Activated naive CD8-positive, alpha-beta T cell (primary cell): ENCODE data around the gene ESPNL.

Experiments
- H3K27ac Mint-ChIP-seq: one replicate; pipeline ENCODE4 v1.8.0; 2021; ENCODE audit warnings: mixed read lengths
- H3K27me3 Mint-ChIP-seq: one replicate; pipeline ENCODE4 v1.8.0; 2021; ENCODE audit warnings: mixed read lengths
- H3K36me3 Mint-ChIP-seq: one replicate; pipeline ENCODE4 v1.8.0; 2021; ENCODE audit warnings: mixed read lengths
- H3K4me1 Mint-ChIP-seq: one replicate; pipeline ENCODE4 v1.8.0; 2021; ENCODE audit warnings: low read depth, mixed read lengths
- H3K4me3 Mint-ChIP-seq: one replicate; pipeline ENCODE4 v1.8.0; 2021; ENCODE audit warnings: mild to moderate bottlenecking, mixed read lengths
- H3K9me3 Mint-ChIP-seq: one replicate; pipeline ENCODE4 v1.8.0; 2021; ENCODE audit warnings: low read depth, mixed read lengths

The ESPNL gene

DNA sequence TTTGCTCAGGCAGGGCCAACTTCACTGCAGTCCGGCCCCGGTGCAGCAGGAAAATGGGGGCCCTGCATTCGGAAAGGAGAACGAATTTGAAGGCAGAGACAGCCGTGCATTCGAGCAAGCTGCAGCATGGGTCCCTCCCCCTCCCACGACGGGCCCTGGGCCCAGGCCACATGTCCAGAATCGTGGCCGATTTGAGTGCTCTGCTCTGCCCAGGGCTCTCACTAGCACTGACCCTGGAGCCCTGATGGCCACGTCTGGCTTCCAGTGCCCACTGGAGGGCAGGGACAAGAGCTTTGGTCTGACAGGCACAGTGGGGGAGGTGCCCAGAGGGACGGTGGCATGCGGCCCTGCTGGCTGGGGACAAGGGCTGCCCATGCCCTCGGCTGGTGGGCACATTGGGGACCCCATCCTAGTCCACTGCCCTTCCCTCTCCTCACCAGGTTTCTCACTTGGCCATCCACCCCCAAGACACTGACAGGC lies 23.9 kb downstream of the ESPNL start:
- Mint-ChIP-seq H3K4me3 (no peak overlapping the region), H3K27me3 (no peaks in the 10 kb centered on the region), H3K4me1 (no peaks in the 10 kb centered on the region)

DNA sequence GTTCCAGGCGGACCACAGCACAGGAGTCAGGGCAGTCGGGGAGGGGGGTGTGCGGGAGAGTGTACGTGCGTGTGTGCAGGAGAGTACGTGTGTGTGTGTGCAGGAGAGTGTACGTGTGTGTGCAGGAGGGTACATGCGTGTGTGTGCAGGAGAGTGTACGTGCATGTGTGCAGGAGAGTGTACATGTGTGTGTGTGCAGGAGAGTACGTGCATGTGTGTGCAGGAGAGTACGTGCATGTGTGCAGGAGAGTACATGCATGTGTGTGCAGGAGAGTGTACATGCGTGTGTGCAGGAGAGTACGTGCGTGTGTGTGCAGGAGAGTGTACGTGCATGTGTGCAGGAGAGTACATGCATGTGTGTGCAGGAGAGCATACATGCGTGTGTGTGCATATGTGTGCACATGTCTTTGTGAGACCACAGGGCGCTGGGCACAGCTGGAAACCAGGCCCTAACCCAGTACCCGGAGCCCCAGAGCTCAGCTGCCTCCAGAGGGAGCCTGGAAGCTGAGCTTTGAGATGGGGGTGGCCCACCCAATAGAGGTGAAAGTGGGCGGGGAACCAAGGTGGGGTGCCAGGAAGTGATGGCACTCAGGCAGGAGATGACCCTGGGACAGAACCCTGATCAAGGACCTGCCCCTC lies 24.5 kb downstream of the ESPNL start:
- Mint-ChIP-seq H3K4me1 (no peaks in the 10 kb centered on the region), H3K4me3 (no peak overlapping the region), H3K36me3 (no peaks in the 10 kb centered on the region), H3K27me3 (no peaks in the 10 kb centered on the region), H3K27ac (no peak overlapping the region), H3K9me3 (no peaks in the 10 kb centered on the region)

More for the DNA sequence above, 23.9 kb downstream of the ESPNL start:
- Mint-ChIP-seq H3K9me3 (no peaks in the 10 kb centered on the region), H3K36me3 (no peaks in the 10 kb centered on the region), H3K27ac (no peak overlapping the region)

DNA sequence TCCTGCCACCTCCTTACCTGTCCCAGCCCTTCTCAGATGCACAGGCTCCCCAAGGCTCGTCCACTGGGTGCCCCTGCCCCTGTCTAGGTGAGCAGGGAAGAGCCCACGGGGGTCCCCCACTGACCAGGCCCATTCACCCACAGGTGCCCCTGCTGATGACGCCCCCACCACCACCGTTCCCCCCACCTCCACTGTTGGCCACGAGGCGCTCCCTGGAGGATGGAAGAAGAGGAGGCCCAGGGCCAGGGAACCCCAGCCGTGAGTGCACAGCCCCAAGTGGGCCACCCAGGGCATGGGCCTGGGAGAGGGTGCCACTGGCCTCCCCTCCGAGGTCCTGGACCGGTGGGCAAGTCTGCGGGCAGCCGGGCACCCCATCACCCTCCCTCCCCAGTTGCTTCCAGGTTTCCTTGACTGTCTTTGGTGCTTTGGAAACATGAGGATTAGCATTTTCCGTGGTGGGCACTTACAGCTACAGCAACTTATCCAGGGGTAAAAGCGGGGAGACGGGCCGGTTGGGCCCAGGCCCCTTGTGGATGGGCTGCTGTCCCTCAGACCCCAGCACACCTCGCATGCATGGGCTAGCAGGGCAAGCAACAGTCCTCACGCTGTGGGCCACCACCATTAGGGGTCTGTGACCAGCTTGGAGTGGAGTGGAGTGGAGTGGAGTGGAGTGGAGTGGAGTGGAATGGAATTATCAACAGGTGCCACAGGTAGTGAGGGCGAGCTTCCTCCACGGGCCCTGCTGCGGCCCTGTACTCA lies 25.2 kb downstream of the ESPNL start:
- Mint-ChIP-seq H3K4me3 (no peak overlapping the region), H3K36me3 (no peaks in the 10 kb centered on the region), H3K4me1 (no peaks in the 10 kb centered on the region), H3K9me3 (no peaks in the 10 kb centered on the region), H3K27ac (no peak overlapping the region), H3K27me3 (no peaks in the 10 kb centered on the region)

- H3K27ac Mint-ChIP-seq = no peak overlapping the region
- H3K27me3 Mint-ChIP-seq = no peaks in the 10 kb centered on the region
- no peaks in the 10 kb centered on the region for H3K36me3 Mint-ChIP-seq
- no peaks in the 10 kb centered on the region for H3K9me3 Mint-ChIP-seq
- no peaks in the 10 kb centered on the region for H3K4me1 Mint-ChIP-seq
- H3K4me3 Mint-ChIP-seq = no peak overlapping the region
Observed at GRCh38 chr2:238126338-238126737, 26.2 kb downstream of the ESPNL start.

GRCh38 chr2:238126775-238127164 lies 26.6 kb downstream of the ESPNL start:
- H3K9me3 Mint-ChIP-seq = no peaks in the 10 kb centered on the region
- H3K4me1 Mint-ChIP-seq = no peaks in the 10 kb centered on the region
- no peaks in the 10 kb centered on the region for H3K27me3 Mint-ChIP-seq
- no peak overlapping the region for H3K4me3 Mint-ChIP-seq
- H3K27ac Mint-ChIP-seq = no peak overlapping the region
- no peaks in the 10 kb centered on the region for H3K36me3 Mint-ChIP-seq

- Mint-ChIP-seq H3K4me1 (no peaks in the 10 kb centered on the region), H3K27me3 (no peaks in the 10 kb centered on the region), H3K4me3 (no peak overlapping the region), H3K27ac (no peak overlapping the region), H3K36me3 (no peaks in the 10 kb centered on the region), H3K9me3 (no peaks in the 10 kb centered on the region)
Observed at GRCh38 chr2:238127165-238128060, 27.3 kb downstream of the ESPNL start.

GRCh38 chr2:238128061-238128440 lies 27.9 kb downstream of the ESPNL start:
- no peak overlapping the region for H3K27ac Mint-ChIP-seq
- H3K4me3 Mint-ChIP-seq = no peak overlapping the region
- H3K27me3 Mint-ChIP-seq = no peaks in the 10 kb centered on the region
- no peaks in the 10 kb centered on the region for H3K36me3 Mint-ChIP-seq
- H3K4me1 Mint-ChIP-seq = no peaks in the 10 kb centered on the region
- H3K9me3 Mint-ChIP-seq = no peaks in the 10 kb centered on the region

DNA sequence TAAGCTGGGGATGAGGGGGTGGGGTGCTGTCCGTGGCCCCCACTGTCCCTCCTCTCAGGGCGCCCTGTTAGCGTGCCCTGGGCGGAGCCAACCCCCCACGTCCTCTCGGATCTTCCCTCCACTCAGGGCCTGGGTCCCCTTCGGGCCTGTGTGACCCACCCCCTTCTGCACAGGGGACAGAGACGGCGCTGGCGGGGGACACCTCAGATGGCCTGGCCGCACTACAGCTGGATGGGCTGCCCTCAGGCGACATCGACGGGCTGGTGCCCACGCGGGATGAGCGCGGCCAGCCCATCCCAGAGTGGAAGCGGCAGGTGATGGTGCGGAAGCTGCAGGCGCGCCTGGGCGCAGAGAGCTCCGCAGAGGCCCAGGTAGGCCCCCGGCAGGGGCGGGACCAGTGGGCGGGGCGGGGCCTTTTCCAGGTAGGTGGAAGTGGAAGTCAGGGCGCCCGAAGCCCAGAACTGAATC lies 28.4 kb downstream of the ESPNL start:
- Mint-ChIP-seq H3K4me1 (no peaks in the 10 kb centered on the region), H3K27me3 (no peaks in the 10 kb centered on the region), H3K4me3 (no peak overlapping the region), H3K36me3 (no peaks in the 10 kb centered on the region), H3K27ac (no peak overlapping the region), H3K9me3 (no peaks in the 10 kb centered on the region)

DNA sequence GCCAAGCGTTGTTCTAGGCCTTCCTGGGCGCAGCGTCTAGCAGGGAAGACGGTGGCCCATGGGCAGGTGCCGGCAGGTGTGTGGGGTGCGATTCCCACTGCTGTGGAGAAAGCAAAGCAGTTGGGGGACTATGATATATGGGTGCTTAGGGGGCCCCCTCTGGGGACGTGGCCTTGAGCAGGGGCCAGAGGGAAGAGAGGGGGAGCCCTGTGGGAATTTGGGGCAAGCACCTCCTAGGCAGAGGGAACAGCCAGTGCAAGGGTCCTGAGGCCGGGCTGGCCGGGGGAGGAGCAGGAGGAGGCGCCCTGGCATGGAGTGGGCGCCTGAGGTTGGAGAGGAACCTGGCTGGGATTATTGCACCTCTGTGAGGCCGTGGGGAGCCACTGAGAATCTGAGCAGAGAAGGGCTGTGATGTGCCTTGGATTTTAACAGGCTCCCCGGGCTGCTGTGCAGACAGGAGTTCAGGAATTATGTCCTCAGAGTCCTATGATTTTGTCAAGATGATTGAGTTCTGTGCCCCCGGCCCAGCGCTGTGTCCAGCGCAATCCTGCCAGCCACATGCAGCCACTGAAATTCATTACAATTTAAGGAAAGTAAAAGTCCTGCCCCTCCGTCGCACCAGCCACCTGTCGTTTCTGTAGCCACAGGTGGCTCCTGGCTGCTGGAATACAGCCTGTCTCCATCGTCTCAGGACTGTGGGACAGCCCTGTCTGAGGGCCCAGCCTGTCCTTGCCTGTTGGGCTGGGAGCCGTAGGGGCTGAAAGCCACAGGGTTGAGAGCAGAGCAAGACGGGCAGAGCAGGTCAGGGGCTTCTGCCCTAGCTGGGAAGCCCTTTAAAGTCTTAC lies 29.2 kb downstream of the ESPNL start:
- no peaks in the 10 kb centered on the region for H3K27me3 Mint-ChIP-seq
- H3K36me3 Mint-ChIP-seq = no peaks in the 10 kb centered on the region
- no peaks in the 10 kb centered on the region for H3K4me1 Mint-ChIP-seq
- no peak overlapping the region for H3K4me3 Mint-ChIP-seq
- H3K9me3 Mint-ChIP-seq = no peaks in the 10 kb centered on the region
- H3K27ac Mint-ChIP-seq = no peak overlapping the region

GRCh38 chr2:238130111-238130695 lies 30.1 kb downstream of the ESPNL start:
- Mint-ChIP-seq H3K36me3 (no peaks in the 10 kb centered on the region), H3K4me1 (no peaks in the 10 kb centered on the region), H3K27me3 (no peaks in the 10 kb centered on the region), H3K9me3 (no peaks in the 10 kb centered on the region), H3K4me3 (no peak overlapping the region), H3K27ac (no peak overlapping the region)

DNA sequence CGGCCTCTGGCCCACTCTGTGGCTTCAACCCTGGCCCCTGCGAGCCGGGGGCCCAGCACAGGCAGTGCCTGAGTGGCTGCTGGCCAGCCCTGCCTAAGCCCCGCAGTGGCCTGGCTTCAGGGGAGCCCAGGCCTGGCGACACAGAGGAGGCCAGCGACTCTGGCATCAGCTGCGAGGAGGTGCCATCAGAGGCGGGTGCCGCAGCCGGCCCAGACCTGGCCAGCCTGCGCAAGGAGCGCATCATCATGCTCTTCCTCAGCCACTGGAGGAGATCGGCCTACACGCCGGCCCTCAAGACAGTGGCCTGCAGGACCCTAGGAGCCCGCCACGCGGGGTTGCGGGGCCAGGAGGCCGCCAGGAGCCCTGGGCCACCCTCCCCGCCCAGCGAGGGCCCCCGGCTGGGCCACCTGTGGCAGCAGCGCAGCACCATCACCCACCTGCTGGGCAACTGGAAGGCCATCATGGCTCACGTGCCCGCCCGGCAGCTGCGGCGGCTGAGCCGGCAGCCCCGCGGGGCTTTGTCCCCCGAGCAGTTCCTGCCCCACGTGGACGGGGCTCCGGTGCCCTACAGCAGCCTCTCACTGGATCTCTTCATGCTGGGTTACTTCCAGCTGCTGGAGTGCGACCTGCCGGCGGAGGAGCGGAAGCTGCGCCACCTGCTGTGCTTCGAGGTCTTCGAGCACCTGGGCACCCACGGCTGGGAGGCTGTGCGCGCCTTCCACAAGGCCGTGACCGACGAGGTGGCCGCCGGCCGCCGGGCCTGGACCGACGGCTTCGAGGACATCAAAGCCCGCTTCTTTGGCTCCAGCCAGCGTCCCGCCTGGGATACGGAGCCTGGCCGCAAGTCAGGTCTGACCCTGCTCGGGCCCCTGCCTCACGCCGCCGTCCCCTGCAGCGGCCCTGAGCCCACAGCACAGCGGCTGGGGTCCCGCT lies 30.8 kb downstream of the ESPNL start:
- H3K27ac Mint-ChIP-seq = no peak overlapping the region
- no peaks in the 10 kb centered on the region for H3K36me3 Mint-ChIP-seq
- no peaks in the 10 kb centered on the region for H3K4me1 Mint-ChIP-seq
- no peak overlapping the region for H3K4me3 Mint-ChIP-seq
- no peaks in the 10 kb centered on the region for H3K27me3 Mint-ChIP-seq
- no peaks in the 10 kb centered on the region for H3K9me3 Mint-ChIP-seq

DNA sequence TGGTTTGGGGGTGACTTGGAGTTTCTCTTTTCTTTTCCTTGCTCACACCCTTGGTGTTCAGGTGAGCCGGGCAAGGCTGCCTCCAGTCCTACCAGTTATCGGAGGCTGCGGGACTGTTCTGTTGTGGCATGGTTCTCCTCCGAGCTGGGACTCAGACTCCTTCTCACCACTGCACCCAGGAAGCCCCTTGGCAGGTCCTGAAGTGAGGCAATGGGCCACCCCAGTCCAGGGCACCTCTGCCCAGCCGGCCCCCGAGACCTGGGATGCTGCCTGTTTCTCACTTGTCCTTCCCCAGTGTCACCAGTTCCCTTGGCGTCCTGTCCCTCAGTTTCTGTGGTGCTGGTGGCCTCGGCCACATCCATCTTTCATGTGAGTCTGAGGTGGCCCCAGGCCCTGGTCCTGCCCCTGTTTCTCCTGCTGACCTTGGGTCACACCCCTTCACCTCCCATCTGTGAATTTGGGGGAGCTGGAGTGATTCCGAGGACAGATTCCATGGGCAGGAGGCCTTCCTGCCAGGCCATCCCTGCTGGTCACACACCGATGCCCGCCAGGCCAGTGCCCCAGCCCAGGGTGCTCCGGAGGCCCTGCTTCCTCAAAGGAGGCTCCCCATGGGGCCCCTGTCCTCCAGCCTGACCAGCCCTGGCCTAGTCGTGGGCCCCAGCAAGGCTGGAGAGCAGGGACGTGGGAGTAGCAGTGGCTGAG lies 31.8 kb downstream of the ESPNL start:
- H3K36me3 Mint-ChIP-seq = no peaks in the 10 kb centered on the region
- H3K4me3 Mint-ChIP-seq = no peak overlapping the region
- no peaks in the 10 kb centered on the region for H3K9me3 Mint-ChIP-seq
- H3K4me1 Mint-ChIP-seq = no peaks in the 10 kb centered on the region
- no peak overlapping the region for H3K27ac Mint-ChIP-seq
- H3K27me3 Mint-ChIP-seq = no peaks in the 10 kb centered on the region
